HG03280 (cell line): ENCODE data around the gene ARFIP2.
"Not testable (repeated sequence)": the region's sequence is repeated elsewhere in the genome, so short reads cannot be mapped to it uniquely, and the experiment has no call there.

ENCODE experiments used
- ATAC-seq: cut with Tn5 transposase; IDR thresholded peaks from one replicate; pipeline ENCODE4 v1.9.1; 2021; ENCODE audit warnings: mild to moderate bottlenecking, moderate library complexity; ENCODE audit not compliant: unreplicated experiment

ARFIP2 gene, protein sequence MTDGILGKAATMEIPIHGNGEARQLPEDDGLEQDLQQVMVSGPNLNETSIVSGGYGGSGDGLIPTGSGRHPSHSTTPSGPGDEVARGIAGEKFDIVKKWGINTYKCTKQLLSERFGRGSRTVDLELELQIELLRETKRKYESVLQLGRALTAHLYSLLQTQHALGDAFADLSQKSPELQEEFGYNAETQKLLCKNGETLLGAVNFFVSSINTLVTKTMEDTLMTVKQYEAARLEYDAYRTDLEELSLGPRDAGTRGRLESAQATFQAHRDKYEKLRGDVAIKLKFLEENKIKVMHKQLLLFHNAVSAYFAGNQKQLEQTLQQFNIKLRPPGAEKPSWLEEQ

DNA sequence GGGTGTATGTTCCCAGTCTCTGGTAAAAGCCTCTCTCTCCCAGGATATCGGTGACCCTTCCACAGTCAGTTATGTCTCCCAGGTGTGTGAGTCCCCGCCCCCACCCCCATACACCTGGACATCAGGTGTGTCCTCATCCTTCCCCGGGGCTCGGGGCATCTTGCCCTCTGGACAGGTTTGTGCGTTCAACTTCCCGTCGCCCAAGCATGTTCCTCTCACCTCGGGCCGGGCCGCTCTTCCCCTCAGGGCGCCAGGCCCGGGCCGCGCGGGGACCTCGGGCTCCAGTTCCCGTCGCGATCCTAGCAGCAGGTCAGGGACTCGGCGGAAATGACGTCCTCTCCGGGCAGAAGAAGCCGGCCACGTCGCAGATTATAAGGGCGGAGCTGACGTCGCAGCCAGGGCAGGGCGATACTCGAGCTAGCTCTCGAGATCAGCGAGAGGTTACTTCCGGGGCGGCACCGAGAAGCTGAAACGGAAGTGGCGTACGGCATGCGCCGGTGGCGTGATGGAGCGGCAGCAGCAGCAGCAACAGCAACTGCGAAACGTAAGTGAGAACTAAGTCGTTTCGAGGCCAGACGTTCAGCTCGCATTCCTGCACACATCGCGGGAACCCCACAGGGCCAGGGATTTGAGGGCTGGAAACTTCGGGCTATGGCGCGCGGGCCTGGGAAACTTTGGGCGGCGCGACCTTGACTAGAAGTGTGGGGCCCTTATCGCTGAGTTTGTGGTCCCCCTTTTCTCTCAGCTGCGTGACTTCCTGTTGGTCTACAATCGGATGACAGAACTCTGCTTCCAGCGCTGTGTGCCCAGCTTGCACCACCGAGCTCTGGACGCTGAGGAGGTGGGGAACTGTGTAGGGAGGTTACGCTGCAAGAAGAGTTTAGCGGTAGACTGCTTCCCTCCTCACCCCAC is at the start of gene ARFIP2, which contains the start of gene TIMM10B:
Gene ARFIP2, minus strand, starts transcription at position 320 of the 912 bp plus-strand sequence. CDS start 910 bp downstream, outside the sequence.
Gene TIMM10B, plus strand, starts transcription at position 490 of the 912 bp plus-strand sequence. Its CDS starts 16 bp downstream, at position 506.
- ATAC-seq = peak; percentile 99

DNA sequence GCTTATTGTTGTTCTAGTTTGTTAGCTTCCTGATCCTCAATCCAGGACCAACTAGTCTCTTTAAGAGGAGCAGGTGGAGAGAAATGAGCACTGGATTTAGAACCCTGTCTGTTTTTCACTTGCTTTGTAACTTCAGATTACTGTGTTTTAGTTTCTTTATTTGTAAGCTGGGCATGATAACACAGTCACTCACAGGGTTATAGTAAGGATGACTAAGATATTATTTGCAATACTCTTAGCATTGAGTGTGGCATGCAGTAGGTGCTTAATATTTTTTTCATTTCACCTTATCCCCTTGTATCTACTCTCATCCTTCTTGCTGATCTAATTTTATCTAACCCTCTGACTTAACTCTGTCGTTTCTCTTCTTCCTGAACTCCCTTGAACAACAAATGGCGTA is 49.7 kb upstream of the ARFIP2 start:
- no peak for ATAC-seq

DNA sequence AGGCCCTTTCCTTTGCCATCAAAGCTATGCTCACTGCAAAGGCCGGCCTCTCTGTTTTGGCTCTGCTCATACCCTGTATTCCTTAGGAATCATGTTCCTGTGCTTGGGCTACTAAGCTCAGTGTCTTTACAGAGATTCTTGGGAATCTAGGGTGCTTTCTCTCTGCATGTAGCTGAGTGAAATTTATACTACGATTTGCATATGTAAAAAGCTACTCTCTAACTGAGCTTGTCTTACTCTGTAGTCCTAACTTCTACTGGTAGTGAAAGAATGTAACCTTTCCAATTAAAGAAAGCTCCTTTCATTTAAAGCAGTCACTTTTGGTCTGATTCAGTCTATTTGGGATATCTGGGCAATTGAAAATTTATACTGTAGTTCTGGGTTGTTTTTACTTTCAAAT is 48.1 kb upstream of the ARFIP2 start:
- ATAC-seq = no peak

DNA sequence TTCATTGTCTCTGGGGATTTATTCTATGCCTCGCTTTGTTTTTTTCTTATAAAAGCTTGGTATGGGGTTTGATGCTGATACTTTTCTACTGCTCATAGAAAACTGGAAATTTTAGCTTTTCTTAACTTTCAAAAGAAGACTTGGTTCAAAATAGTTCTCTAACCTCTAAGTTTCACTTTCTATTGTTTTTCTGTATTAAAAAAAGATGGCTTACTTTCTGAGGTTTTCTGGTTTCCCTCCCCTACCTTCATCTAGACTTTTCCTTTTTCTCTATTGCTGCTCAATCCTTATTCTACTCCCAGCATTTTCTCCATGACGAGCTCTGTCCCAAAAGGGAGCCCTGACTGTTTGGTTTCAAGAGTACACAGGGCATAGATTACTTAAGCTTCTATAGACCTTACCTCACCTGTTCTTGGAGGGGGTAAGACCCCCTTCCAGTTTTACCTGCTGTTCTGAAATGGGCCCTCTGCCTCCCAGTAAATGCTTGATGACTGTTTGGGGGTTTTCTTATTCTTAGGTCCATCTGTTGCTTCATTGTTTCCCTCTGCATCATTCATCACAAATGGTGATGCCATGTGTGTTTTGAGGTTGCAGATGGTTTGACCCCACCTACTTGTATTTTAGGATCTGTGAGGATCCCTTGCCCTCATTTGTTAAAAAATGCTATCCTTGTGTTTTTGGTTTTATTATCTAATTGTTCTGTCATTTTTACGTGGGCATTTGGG is 45.4 kb upstream of the ARFIP2 start:
- no peak for ATAC-seq

DNA sequence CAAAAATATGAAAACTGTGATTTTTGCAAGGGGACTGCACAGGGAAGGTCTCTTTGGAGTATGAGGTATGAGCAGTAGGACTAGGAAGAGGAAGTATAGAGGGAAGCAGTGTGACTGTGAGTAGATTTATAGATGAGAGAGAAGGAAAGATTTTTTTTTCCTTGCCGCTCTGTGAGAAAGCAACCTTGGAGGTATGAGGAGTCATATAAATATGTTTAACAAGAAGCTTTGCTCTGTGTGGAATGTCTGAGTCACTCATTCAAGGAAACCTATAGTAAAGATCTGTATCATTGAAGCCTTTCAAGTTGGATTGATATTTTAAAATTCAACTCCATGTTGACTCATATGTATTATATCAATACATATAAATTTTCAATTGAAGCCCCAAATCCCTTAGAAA is 42.1 kb upstream of the ARFIP2 start:
- no peak for ATAC-seq

DNA sequence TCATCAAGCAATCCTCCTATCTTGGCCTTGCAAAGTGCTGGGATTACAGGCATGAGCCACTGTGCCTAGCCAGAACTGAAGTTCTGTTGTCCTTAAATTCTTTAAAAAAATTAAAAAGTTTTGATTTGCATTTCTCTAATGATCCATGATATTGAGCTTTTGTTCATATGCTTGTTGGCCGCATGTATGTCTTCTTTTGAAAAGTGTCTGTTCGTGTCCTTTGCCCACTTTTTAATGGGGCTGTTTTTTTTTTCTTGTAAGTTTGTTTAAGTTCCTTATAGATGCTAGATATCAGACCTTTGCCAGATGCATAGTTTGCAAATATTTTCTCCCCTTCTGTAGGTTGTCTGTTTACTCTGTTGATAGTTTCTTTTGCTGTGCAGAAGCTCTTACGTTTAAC is 40.8 kb upstream of the ARFIP2 start:
- not testable (repeated sequence) for ATAC-seq

DNA sequence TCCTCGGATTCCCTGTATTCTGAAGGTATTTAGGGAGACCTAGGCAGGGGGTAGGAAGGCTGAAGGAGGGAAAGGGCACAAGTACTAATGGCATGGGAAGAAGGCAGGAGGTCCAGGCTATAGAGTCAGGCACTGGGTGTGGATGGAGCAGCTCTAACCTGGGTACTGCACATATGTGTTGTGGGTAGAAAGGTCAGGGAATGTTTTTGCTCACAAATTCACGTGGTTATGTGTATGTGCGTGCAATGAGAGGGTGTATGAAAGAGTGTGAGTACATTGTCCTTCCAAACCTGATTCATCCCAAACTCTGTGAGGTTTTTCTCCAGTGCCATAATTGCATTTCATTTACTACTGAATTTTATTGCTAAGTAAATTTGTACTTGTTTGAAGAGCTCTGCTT is 39.1 kb upstream of the ARFIP2 start:
- ATAC-seq = no peak

DNA sequence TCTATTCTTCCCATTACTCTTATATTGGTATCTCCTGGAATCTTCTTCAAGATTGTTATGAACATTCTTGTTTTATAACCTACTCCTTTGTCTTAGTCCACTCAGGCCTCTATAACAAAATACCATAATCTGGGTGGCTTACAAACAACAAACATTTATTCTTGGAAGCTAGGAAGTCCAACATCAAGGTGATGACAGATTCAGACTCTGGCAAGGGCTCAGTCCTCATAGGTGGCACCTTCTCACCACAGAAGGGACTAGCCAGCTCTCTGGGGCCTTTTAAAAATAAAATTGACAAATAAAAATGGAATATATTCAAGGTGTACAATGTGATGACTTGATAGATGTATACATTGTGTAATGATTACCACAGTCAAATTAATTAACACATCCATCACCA is 35.7 kb upstream of the ARFIP2 start:
- no peak for ATAC-seq

DNA sequence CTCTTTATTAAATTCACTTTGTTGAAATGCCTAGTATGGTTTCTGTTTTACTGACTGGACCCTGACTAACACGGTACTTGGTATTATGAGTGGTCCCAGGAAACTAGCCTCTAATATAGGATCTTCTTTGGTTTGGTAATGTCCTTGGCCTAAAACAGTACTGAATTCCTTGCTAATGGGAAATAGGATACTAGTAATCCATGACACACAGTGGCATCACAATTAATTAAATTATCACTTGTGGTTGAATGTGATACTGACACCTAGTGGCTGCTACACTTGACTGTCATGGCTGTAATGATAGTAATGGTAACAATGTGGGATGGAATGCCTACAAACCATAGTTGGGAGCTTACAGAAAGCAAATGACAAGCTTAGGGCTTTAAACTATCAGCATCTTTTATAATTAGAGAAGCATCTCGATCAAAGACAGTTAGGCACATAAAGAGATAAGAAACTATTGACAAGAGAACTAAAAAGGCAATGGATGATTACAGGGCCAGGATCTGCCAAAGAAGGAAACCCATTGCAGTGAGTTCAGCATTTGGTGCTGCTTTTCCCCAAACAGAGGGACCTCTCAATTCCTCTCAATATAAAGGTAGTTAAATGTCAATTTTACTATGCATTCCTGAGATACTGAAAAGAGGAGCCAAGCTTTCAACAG is 24.6 kb upstream of the ARFIP2 start:
- no peak for ATAC-seq

DNA sequence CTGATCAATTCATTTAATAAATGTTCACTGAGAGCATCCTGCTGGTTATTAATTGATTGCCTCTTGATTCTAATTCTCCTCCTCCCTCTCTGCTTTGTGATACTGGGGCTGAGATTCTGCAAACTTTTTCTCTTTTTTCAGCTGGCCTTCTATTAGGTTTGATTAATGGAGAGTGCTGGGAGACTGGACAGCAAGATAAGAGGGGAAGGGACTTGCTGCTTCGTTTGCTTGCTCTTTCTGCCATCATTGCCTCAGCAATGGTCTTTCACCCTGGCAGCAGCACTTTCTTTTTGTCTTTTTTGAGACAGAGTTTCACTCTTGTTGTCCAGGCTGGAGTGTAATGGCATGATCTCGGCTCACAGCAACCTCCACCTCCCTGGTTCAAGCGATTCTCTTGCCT is 23.0 kb upstream of the ARFIP2 start:
- no peak for ATAC-seq

DNA sequence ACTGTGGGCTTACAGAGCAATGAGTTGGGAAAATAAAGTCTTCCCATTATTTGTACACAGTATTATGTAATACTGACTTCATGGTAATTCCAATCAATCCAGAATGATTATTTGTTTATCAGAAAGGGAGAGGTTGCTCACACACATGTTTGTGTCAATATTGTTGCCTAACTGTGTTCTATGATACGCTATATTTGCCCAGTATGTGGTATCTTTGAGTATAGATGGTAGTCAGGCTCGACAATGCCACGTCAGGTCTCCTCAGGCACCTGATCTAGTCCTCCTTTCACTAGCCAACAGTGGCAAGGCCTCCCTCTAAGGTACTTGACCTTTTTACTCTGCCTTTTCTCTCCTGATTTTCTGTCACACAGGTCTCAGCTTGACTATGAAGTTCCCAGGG is 21.3 kb upstream of the ARFIP2 start:
- ATAC-seq = no peak

DNA sequence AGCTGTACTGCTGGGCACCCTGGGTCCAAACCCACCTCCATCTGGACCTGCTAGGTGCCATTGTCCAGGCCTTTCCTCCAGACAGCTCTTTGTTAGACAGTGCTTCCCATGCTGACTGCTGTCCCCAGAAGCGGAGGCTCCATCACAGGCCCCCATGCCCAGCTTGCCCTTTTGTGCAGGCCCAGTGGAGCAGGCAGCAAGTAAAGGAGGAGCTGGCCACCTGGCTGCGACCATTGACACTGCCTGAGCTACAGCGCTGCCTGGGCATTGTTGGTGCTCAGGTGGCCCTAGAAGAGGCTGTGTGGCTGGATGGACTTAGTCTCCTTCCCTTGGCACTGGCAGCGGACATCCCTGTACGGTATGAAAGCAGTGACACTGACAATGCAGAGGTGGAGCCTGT is 17.4 kb upstream of the ARFIP2 start:
- ATAC-seq = no peak

DNA sequence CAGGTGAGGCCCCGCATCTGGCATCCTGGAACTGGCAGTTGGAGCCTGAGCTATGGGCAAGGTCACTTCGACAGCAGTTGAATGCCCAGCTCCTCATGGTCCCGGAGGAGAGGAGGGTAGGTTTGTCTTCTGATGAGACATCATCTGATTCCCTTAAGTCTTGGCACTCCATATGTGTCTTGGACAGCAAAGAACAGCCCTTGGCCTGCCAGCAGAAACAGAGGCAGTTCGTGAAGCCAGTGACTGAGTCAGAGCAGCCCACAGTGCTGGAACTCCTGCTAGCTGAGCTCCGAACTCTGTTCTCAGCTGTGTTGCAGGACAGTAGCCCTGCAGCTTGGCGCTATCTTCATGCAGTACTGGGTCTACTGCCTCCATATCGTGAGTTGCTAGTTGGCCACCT is 17.0 kb upstream of the ARFIP2 start:
- ATAC-seq = no peak

DNA sequence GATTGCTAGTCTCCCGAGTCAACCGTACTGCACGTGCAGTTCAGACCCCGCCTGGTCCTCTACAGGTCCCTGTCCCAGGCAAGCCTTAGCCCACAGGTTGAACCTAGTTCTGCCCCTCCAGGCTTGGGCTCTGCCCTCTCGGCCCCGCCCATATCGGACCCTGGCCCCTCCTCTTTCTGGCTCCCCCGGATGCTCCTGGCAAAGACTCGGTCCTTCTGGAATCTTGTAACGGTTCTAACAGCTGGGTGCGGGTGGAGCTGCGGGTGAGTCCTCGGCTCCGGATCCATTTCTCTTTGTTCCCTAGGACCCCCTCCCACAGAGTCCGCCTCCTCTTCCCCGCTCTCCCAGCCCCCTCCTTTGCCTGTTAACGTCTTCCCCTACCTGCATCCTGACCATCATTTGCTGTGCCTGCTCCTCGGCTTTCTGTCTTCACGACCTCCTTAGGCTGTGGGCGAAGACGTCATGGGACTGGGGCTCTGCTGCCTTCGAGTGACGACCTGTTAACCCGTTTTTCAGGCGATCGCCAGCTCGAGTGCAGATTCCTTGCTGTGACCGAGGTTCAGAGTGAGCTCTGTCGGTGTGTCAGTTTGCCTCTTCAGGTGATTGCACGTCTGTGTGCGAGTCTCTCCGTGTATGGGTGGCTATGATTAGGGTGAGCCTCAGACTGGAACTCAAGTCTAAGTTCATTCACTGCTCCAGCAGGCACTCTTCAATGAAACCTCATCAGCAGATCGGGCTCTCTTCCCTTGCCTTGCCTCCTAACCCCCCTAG is 16.1 kb upstream of the ARFIP2 start, which contains the start of gene DNHD1:
Gene DNHD1, plus strand, starts transcription at position 212 of the 771 bp plus-strand sequence. CDS start 936 bp downstream, outside the sequence.
- no peak for ATAC-seq

DNA sequence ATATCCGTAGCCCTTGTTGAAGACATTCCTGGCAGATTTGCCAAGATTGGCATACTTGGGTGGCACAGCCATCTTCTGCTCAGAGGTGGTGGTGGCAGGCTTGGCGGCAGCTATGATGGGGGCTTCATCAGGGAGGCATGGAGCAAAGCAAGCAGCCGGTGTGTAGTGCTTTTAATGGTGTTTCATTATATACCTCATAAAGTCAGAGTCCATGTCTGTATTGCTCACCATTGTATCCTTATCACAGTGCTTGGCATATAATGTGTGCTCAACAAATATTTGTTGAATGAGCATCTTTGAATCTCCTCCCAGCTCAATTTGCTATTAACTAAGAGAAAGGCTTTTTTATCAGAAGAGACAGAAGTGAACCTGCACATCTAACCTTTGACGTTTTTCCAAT is 8.2 kb upstream of the ARFIP2 start:
- ATAC-seq = no peak

DNA sequence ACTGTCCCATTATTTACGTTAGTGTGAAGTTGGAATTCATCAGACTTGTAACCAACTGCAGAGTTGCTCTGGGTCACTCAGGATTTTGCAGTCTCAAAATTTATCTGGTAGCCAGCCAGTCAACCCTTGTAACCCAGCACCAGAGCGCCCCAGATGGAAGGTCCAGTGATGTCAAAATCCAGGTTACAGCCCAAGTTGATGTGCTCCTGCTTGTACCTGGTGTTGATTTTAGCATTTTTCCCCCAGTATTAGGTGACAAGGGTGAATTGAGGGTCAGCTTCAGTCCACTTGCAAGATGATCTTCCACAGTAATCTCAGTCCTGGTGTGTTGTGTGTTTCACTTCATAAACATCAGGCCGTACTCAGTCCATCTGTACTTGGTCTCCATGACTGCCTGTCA is 7.7 kb upstream of the ARFIP2 start:
- no peak for ATAC-seq

DNA sequence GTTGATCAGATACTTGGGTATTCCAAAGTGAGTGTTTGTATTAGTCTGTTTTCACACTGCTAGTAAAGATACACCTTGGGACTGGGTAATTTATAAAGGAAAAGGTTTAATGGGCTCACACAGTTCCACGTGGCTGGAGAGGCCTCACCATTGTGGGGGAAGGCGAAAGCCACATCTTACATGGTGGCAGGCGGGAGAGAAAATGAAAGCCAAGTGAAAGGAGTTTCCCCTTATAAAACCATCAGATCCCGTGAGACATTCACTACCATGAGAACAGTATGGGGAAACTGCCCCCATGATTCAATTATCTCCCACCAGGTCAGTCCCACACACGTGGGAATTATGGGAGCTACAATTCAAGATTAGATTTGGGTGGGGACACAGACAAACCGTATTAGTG is 7.2 kb upstream of the ARFIP2 start:
- ATAC-seq = no peak

DNA sequence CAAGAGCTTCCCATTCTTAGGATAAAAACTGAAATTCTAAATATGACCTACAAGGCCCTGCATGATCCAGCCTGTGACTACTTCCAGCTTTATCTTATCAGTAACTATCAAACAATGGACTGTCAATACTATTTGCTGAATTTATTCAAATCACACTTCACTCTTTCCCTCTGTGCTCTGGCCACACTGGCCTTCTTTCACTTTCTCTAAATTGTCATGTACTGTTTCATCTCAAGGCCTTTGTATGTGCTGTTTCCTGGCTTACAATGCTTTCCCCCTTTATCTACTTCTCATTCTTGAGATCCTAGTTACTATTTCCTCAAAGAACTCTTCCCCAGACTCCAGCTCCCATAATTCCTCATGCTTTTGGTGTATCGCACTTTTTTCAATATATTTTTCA is 5.8 kb upstream of the ARFIP2 start:
- no peak for ATAC-seq

DNA sequence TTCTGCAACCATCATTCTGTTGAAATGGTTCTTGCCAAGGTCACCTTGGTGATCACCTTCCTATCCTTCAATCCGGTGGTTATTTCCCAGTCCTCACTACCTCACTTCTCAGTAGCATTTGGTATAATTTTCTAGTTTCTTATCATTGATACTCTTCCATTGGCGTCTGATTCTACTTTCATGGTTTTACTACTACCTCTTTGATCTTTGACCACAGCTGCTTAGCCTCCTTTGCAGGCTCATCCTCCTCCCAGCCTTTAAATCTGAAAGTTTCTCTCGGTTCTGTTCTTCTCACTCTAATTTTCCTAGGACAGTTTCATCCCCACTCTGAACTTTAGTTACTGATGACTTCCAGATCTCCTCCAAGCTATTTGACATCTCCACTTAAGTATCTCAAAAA is 5.1 kb upstream of the ARFIP2 start:
- ATAC-seq = no peak

DNA sequence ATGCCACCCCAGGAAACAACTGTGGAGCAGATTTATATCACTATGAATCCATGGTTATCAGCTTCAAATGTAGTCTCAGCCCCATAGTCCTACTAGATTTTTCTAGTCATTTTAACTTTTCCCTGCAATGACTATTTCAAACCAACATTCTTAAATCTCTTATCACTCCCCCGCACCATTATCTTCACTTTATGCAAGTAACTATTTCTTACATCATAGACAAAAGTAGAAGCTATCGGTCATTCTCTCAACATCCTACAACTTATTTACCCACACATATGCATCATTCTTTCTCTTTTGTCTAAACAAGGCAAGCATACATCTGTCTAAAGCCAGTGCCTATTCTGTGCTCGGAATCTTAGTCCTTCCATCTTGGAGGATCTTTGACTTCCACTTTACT is 4.5 kb upstream of the ARFIP2 start:
- ATAC-seq = no peak
